Urinary bladder (tissue), 4 donors: ENCODE results near the gene CLASRP. TPM values are rescaled to one million over a fixed set of nuclear protein-coding genes. Genes with fewer than 3 reads are reported as not detected.

ENCODE experiments used
- DNase-seq: peaks from one replicate; pipeline ENCODE4 v3.0.0-alpha.2; 2015; ENCODE audit errors: extremely low spot score
- H3K27ac ChIP-seq: one replicate; pipeline ENCODE4 v1.5.1; 2013; ENCODE audit warnings: low read depth, mild to moderate bottlenecking, moderate library complexity
- H3K36me3 ChIP-seq: one replicate; pipeline ENCODE4 v1.6.1; 2013; ENCODE audit warnings: mild to moderate bottlenecking, moderate library complexity; ENCODE audit not compliant: insufficient read depth
- H3K4me1 ChIP-seq: one replicate; pipeline ENCODE4 v1.6.1; 2013; ENCODE audit warnings: mild to moderate bottlenecking, moderate library complexity; ENCODE audit not compliant: insufficient read depth
- H3K4me3 ChIP-seq: one replicate; pipeline ENCODE4 v1.5.1; 2013; ENCODE audit warnings: low read depth, low read length
- WGBS: extraction: QIAGEN DNeasy Blood & Tissue Kit; methylation state at CpG from one replicate; pipeline ENCODE4 v1.1.7; 2013; 5-methylcytosine and 5-hydroxymethylcytosine counted together
- polyA plus RNA-seq: library from polyadenylated mRNA; stranded (reverse); fragments of 200-250 nt; gene quantifications from one replicate; pipeline ENCODE4 v1.2.3, GENCODE V29; 2013
- total RNA-seq: library from RNA; depleted of rRNA; stranded (reverse); fragments of >200 nt; gene quantifications from one replicate; pipeline ENCODE4 v1.2.3, GENCODE V29; 2014
- donor health status: healthy with polysubstance abuse.
- donor health status: healthy.

Gene CLASRP
- total and polyA plus RNA-seq, 2 donors, result 11.2 to 45.6 TPM

- H3K27ac ChIP-seq, result peak within 1 kb of the TSS; percentile 69
Measured at GRCh38 chr19:45076029-45076850, 37.4 kb downstream of the CLASRP start, which contains the start of gene ZNF296. ZNF296 (minus strand) TSS chr19:45076478; CDS start chr19:45076373, 105 bp downstream.

GRCh38 chr19:45076851-45077730 is 38.2 kb downstream of the CLASRP start:
- 66% methylated on average over 15 of the region's 15 CpGs for WGBS
- Histone ChIP-seq H3K4me3 (peak overlapping the region; percentile 50), H3K27ac (no peak overlapping the region), H3K4me1 (no peaks in the 10 kb centered on the region), H3K36me3 (no peaks in the 10 kb centered on the region)
- DNase-seq, result no peak

More at GRCh38 chr19:45076029-45076850, 37.4 kb downstream of the CLASRP start, which contains the start of gene ZNF296:
- 2% methylated on average over 81 of the region's 81 CpGs for WGBS
- peaks cover 3% of the 10 kb centered on the region for H3K36me3 ChIP-seq
- peak within 1 kb of the TSS; percentile 50 for H3K4me3 ChIP-seq
- no peaks in the 10 kb centered on the region for H3K4me1 ChIP-seq
- DNase-seq, result no peak

- WGBS, result 59% methylated on average over 10 of the region's 10 CpGs
- DNase-seq, result no peak
- Histone ChIP-seq H3K36me3 (no peaks in the 10 kb centered on the region), H3K4me1 (no peaks in the 10 kb centered on the region), H3K27ac (no peak overlapping the region), H3K4me3 (peak overlapping the region; percentile 75)
Measured at GRCh38 chr19:45078390-45079062, 39.7 kb downstream of the CLASRP start.

- H3K27ac ChIP-seq, result no peak within 1 kb of the TSS
- peak within 1 kb of the TSS; percentile 75 for H3K4me3 ChIP-seq
- DNase-seq, result no peak
- under 1% methylated on average over 61 of the region's 61 CpGs for WGBS
- H3K4me1 ChIP-seq, result no peaks in the 10 kb centered on the region
- no peaks in the 10 kb centered on the region for H3K36me3 ChIP-seq
Measured at GRCh38 chr19:45079063-45079910, 40.4 kb downstream of the CLASRP start, which contains the start of gene GEMIN7. GEMIN7 (plus strand) TSS chr19:45079260; CDS start chr19:45090115, 10,855 bp downstream.

- Histone ChIP-seq H3K36me3 (no peaks in the 10 kb centered on the region), H3K4me3 (peak overlapping the region; percentile 75), H3K4me1 (no peaks in the 10 kb centered on the region), H3K27ac (no peak overlapping the region)
- no peak for DNase-seq
- 8% methylated on average over 6 of the region's 6 CpGs for WGBS
Measured at GRCh38 chr19:45079911-45080370, 41.1 kb downstream of the CLASRP start.

GRCh38 chr19:45082170-45082569 is 43.3 kb downstream of the CLASRP start:
- Histone ChIP-seq H3K4me1 (no peaks in the 10 kb centered on the region), H3K27ac (no peak overlapping the region), H3K4me3 (no peak overlapping the region), H3K36me3 (no peaks in the 10 kb centered on the region)
- no peak for DNase-seq
- 92% methylated on average over 5 of the region's 5 CpGs for WGBS

- no peak overlapping the region for H3K27ac ChIP-seq
- H3K4me3 ChIP-seq, result no peak overlapping the region
- no peak for DNase-seq
- no peaks in the 10 kb centered on the region for H3K36me3 ChIP-seq
- no peaks in the 10 kb centered on the region for H3K4me1 ChIP-seq
- WGBS, result 91% methylated on average over 4 of the region's 4 CpGs
Measured at GRCh38 chr19:45086480-45086879, 47.6 kb downstream of the CLASRP start.

GRCh38 chr19:45087531-45087930 is 48.7 kb downstream of the CLASRP start:
- H3K36me3 ChIP-seq, result no peaks in the 10 kb centered on the region
- H3K4me1 ChIP-seq, result no peaks in the 10 kb centered on the region
- 78% methylated on average over 11 of the region's 11 CpGs for WGBS
- DNase-seq, result no peak
- no peak overlapping the region for H3K27ac ChIP-seq
- H3K4me3 ChIP-seq, result no peak overlapping the region

- Histone ChIP-seq H3K4me1 (no peaks in the 10 kb centered on the region), H3K27ac (no peak overlapping the region), H3K36me3 (no peaks in the 10 kb centered on the region), H3K4me3 (no peak overlapping the region)
- DNase-seq, result no peak
- WGBS, result 92% methylated on average over 17 of the region's 17 CpGs
Measured at GRCh38 chr19:45090034-45090433, 51.2 kb downstream of the CLASRP start.

- H3K4me3 ChIP-seq, result peak overlapping the region; percentile 33
- WGBS, result 48% methylated on average over 5 of the region's 5 CpGs
- no peak overlapping the region for H3K27ac ChIP-seq
- no peaks in the 10 kb centered on the region for H3K36me3 ChIP-seq
- DNase-seq, result no peak
- no peaks in the 10 kb centered on the region for H3K4me1 ChIP-seq
Measured at GRCh38 chr19:45090606-45091005, 51.8 kb downstream of the CLASRP start.

- Histone ChIP-seq H3K4me1 (no peaks in the 10 kb centered on the region), H3K27ac (no peak overlapping the region), H3K4me3 (peak overlapping the region; percentile 44), H3K36me3 (no peaks in the 10 kb centered on the region)
- DNase-seq, result peak; percentile 98
- whole genome bisulfite sequencing, result 5% methylated on average over 64 of the region's 64 CpGs
Measured at GRCh38 chr19:45091031-45091923, 52.4 kb downstream of the CLASRP start.
